Measurements from ENCODE around the gene MAPKAPK2. TPM values are rescaled to one million over a fixed set of nuclear protein-coding genes. Genes with fewer than 3 reads are reported as not detected.

The MAPKAPK2 gene
- polyA plus RNA-seq, 1 of the 3 experiments (the other 2 are of a cell fraction): 46.8 TPM

DNA sequence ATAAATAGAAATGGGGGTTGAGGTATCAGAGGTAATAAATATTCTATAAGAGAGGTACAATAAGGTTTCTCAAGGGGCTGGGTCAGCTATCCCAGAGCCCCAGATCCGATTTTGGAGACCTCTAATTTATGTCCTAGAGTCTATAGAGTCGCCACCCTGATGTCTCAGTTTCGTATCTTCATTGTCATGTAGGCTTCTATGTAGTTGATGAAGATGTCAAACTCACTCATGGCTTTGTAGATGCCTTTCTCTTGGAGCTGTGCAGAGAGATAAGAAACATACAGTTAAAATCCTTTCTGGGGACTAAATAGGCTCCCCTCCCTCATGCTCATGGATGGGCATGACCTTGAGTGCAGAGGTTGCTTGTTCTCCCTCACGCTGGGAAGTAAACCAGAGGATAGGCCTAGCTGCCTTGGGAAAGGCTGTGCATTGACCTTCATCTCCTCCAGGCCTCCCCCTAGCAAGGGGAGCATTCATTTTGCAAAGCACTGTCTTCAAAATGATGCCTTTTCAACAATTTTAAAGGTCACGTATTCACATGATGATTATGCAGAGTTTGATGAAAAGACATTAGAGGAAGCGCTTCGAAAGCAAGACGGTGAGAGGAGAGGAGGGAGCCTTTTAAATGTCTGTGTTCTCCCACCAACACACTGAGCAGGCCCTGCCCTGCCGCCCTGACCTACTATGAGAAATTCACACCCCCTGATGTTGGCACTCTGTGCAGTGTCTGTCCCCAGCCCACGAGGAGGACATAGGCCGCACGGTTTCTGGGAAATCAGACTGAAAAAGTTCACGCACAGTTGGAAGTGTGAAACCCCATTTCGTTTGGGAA lies 84.0 kb downstream of the MAPKAPK2 start:
- no peak for TF ChIP-seq GABPA (IDR thresholded peaks at IDR 0.05; ENCODE audit: low read depth)
- no peak for TF ChIP-seq NFIC (IDR thresholded peaks at IDR 0.05; ENCODE audit: borderline replicate concordance)
- TF ChIP-seq, protein P1, sequence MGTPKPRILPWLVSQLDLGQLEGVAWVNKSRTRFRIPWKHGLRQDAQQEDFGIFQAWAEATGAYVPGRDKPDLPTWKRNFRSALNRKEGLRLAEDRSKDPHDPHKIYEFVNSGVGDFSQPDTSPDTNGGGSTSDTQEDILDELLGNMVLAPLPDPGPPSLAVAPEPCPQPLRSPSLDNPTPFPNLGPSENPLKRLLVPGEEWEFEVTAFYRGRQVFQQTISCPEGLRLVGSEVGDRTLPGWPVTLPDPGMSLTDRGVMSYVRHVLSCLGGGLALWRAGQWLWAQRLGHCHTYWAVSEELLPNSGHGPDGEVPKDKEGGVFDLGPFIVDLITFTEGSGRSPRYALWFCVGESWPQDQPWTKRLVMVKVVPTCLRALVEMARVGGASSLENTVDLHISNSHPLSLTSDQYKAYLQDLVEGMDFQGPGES (IDR thresholded peaks at IDR 0.05; ENCODE audit: low read depth, low read length): no peak
- no peak for TF ChIP-seq ELF1 (IDR thresholded peaks at IDR 0.05)
- TF ChIP-seq, protein P2, sequence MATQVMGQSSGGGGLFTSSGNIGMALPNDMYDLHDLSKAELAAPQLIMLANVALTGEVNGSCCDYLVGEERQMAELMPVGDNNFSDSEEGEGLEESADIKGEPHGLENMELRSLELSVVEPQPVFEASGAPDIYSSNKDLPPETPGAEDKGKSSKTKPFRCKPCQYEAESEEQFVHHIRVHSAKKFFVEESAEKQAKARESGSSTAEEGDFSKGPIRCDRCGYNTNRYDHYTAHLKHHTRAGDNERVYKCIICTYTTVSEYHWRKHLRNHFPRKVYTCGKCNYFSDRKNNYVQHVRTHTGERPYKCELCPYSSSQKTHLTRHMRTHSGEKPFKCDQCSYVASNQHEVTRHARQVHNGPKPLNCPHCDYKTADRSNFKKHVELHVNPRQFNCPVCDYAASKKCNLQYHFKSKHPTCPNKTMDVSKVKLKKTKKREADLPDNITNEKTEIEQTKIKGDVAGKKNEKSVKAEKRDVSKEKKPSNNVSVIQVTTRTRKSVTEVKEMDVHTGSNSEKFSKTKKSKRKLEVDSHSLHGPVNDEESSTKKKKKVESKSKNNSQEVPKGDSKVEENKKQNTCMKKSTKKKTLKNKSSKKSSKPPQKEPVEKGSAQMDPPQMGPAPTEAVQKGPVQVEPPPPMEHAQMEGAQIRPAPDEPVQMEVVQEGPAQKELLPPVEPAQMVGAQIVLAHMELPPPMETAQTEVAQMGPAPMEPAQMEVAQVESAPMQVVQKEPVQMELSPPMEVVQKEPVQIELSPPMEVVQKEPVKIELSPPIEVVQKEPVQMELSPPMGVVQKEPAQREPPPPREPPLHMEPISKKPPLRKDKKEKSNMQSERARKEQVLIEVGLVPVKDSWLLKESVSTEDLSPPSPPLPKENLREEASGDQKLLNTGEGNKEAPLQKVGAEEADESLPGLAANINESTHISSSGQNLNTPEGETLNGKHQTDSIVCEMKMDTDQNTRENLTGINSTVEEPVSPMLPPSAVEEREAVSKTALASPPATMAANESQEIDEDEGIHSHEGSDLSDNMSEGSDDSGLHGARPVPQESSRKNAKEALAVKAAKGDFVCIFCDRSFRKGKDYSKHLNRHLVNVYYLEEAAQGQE (IDR thresholded peaks at IDR 0.05; ENCODE audit: low read depth, low read length): no peak
- TF ChIP-seq, protein P3, sequence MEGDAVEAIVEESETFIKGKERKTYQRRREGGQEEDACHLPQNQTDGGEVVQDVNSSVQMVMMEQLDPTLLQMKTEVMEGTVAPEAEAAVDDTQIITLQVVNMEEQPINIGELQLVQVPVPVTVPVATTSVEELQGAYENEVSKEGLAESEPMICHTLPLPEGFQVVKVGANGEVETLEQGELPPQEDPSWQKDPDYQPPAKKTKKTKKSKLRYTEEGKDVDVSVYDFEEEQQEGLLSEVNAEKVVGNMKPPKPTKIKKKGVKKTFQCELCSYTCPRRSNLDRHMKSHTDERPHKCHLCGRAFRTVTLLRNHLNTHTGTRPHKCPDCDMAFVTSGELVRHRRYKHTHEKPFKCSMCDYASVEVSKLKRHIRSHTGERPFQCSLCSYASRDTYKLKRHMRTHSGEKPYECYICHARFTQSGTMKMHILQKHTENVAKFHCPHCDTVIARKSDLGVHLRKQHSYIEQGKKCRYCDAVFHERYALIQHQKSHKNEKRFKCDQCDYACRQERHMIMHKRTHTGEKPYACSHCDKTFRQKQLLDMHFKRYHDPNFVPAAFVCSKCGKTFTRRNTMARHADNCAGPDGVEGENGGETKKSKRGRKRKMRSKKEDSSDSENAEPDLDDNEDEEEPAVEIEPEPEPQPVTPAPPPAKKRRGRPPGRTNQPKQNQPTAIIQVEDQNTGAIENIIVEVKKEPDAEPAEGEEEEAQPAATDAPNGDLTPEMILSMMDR (IDR thresholded peaks at IDR 0.05): no peak
- TF ChIP-seq, protein P4, sequence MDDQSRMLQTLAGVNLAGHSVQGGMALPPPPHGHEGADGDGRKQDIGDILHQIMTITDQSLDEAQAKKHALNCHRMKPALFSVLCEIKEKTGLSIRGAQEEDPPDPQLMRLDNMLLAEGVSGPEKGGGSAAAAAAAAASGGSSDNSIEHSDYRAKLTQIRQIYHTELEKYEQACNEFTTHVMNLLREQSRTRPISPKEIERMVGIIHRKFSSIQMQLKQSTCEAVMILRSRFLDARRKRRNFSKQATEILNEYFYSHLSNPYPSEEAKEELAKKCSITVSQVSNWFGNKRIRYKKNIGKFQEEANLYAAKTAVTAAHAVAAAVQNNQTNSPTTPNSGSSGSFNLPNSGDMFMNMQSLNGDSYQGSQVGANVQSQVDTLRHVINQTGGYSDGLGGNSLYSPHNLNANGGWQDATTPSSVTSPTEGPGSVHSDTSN (IDR thresholded peaks at IDR 0.05): no peak
- TF ChIP-seq GATA2 (CRISPR knock-in tag; IDR thresholded peaks at IDR 0.05): no peak
- no peak for TF ChIP-seq JUND (IDR thresholded peaks at IDR 0.05)
- no peak for TF ChIP-seq NRF1 (IDR thresholded peaks at IDR 0.05; ENCODE audit: low read depth, low read length)
- TF ChIP-seq FOXJ3 (CRISPR knock-in tag; IDR thresholded peaks at IDR 0.05): no peak
- TF ChIP-seq TAF1 (IDR thresholded peaks at IDR 0.05; ENCODE audit: borderline replicate concordance, low read depth, low read length): no peak

More for the DNA sequence above, 84.0 kb downstream of the MAPKAPK2 start:
- 70% methylated on average over 14 of the region's 14 CpGs for WGBS (ENCODE audit: low lambda C conversion rate)
- Histone ChIP-seq H3K79me2 (ENCODE audit: insufficient read depth) (no peaks in the 10 kb centered on the region), H3K4me2 (no peak overlapping the region), H3K36me3 (replicated peaks in 1 of 2; ENCODE audit: control insufficient read depth in 1 of 2, insufficient read depth in 2 of 2, low read length in 1 of 2) (no peaks in the 10 kb centered on the region), H4K20me1 (ENCODE audit: insufficient read depth) (no peaks in the 10 kb centered on the region), H3K27me3 (ENCODE audit: insufficient read depth) (peaks cover 12% of the 10 kb centered on the region; the same call in 1 of the 2 replicates), H3K4me1 (ENCODE audit: control insufficient read depth in 1 of 2, insufficient read depth in 2 of 2, low read depth in 1 of 2, low read length in 1 of 2) (no peaks in the 10 kb centered on the region), H3K4me3 (ENCODE audit: low read depth in 2 of 2, low read length in 1 of 2) (no peak overlapping the region), H3K27ac (ENCODE audit: low read depth in 2 of 2, low read length in 1 of 2) (no peak overlapping the region), H2AFZ (ENCODE audit: low read depth) (no peak overlapping the region), H3K9me3 (no peaks in the 10 kb centered on the region), H3K9ac (no peak overlapping the region), H3K9me2 (no peaks in the 10 kb centered on the region), H3F3A (replicated peaks; ENCODE audit: insufficient read depth) (no peaks in the 10 kb centered on the region)
- DNase-seq: no peak
- CTCF ChIA-PET: interaction anchor here (1.0 to 3.4 kb wide), 4 partner anchors 30 to 144 kb away, joined by 3 to 21 read pairs (median 6); partner anchors contain the start of gene IL20
- POLR2A ChIA-PET: no interaction called here

Measured in SK-N-SH (cell line).